Left renal pelvis (tissue), 4 donors: ENCODE results near the gene ABHD4. TPM values are rescaled to one million over a fixed set of nuclear protein-coding genes. Genes with fewer than 3 reads are reported as not detected.
A peak's percentile ranks its signal among the peaks of the same experiment; 100 is the strongest.
"Not testable (repeated sequence)": the region's sequence is repeated elsewhere in the genome, so short reads cannot be mapped to it uniquely, and the experiment has no call there.

Source experiments
- DNase-seq, 4 donors: peaks; one replicate each; pipeline ENCODE4 v3.0.0-alpha.2; 2013; ENCODE audit warnings: low read depth in 4 of 4, low spot score in 3 of 4
- polyA plus RNA-seq, 4 donors: library from polyadenylated mRNA; unstranded; fragments of 120-200 nt; gene quantifications; one replicate each; pipeline ENCODE4 v1.2.1, GENCODE V29; 2013; ENCODE audit not compliant: insufficient read length in 4 of 4

Gene ABHD4
- polyA plus RNA-seq, 4 donors = 30.1 to 48.4 (median 46.6) TPM

DNA sequence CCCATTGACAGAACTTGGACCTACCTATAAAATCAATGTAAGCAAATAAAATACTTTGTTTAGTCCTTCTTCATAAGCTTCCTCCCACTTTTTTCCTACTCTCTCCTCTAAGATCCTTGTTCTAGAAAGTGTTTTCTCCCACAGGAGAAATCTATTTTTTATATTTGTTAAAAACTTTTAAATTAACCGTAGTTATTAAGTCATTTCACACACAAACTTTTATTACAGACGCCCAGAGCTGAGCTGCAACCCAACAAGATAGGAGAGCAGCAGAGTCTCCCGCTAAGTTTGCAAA, 36.8 kb upstream of the ABHD4 start:
- no peak for DNase-seq

DNA sequence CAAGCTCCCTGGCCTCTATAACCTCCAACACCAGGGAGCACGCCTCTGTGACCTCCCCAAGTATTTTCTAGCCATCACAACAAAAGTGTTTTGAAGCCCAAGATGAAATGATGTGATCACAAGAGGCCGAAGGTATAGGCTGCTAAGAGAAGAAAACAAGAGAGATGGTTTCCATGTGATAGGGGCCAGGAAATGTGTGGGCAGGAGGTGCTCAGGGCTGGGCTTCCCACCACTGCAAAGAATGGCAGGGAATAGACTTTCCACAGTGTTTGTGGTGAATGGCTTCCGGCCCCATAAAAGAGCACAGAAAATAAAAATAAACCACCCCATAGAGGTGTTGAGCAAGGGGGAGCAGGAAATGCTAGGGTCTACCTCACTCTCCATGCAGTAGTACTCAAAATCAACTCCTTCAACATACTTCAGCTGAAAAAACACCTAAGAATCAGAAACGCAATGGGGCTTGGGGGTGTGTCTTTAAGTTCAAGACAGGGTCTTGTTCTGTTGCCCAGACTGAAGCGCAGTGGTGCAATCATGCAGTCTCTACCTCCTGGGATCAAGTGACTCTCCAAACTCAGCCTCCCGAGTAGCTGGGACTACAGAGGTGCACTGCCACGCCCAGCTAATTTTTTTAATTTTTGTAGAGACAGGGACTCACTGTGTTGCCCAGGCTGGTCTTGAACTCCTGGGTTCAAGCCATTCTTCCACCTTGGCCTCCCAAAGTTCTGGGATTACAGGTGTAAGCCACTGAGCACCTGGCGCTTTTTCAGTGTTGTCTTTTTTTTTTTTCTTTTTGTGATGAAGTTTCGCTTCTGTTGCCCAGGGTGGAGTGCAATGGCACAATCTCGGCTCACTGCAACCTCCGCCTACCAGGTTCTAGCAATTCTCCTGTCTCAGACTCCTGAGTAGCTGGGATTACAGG, 36.2 kb upstream of the ABHD4 start:
- no peak for DNase-seq

DNA sequence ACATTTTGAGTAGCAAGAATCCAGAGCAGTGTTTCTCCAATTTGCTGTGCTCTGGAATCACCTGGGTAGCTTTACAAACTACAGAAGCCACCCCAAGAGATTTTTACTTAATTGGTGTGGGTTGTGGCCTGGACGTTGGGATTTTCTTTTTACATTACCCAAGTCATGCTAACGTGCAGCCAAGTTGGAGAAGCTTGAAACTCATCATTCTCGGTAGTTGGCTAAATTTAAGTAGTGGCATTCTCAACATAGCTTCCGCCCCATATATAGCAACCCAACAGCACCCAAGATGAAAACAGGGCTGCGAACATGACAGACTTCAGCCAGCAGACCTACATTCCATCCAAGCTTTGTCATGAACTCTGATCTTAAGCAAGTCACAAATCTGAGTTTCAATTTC, 34.1 kb upstream of the ABHD4 start:
- no peak for DNase-seq

DNA sequence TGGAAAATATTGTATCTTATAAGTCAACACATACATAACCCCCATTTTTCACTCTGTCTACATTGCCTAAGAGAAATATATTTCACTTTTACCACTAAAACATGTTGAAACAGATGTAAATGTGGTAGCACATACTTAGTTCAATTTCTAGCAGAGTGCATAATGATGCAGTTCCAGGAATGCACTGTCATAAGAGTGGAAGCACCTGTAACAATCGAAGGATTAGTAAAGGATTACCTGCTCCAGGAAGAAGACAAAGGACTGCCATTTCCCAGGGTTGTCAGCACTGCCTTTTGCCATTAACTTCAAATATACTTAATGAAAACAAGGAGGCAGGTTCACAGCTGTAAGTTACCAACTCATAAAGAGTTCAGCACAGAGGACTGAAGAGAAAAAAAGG, 33.6 kb upstream of the ABHD4 start:
- no peak for DNase-seq

DNA sequence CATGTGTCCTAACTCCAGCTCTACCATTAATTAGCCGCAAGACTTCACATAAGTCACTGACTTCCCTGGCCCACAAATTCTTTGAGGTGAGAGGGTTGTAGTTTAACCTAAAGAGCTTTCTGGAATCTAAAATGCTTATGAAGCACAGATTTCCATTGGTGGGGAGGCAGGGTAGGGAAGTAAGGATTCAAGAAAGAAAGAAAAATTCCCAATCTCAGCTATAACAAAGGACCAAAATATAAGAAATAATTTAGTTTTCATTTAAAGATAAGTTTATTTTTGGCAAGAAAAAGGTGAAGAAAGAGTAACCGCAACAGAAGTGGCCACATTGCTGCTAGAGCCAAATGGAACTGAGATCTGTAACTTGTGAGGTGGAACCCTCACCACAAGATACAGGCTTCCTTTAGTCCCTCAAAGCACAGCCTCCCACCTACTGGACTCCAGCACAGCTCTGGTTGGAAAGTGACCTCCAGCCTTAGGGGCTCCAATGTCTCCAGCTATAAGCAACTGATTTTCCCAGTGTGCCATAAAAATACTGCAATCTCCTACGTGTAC, 32.6 kb upstream of the ABHD4 start:
- no peak for DNase-seq

DNA sequence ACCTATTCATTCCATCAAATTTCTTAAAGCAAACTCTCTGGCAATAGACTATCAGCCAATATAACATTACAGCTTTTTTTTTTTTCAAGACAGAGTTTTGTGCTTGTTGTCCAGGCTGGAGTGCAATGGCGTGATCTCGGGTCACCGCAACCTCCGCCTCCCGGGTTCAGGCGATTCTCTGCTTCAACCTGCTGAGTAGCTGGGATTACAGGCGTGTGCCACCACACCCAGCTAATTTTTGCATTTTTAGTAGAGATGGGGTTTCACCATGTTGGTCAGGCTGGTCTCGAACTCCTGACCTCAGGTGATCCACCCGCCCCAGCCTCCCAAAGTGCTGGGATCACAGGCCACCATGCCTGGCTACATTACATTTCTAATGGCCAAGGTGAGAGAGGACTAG, 31.8 kb upstream of the ABHD4 start:
- DNase-seq = not testable (repeated sequence)

DNA sequence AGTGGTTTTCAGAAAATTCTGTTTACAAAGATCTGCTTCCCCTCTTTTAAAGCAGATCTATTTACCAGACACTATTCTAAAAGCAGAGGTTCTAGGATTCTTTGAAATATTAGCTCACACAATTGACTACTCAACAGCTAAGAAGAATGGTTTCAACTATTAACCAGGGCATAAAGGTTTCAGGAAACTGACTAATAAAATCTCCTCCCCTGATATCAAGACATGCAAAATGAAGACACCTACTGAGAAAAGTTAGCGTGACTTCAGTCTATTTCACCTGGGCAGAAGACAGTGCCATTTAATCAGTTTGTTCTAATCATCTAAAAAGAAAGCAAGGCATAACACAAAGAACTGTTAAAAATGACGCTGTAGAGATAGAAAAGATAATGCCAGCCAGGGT, 31.3 kb upstream of the ABHD4 start:
- DNase-seq = no peak

DNA sequence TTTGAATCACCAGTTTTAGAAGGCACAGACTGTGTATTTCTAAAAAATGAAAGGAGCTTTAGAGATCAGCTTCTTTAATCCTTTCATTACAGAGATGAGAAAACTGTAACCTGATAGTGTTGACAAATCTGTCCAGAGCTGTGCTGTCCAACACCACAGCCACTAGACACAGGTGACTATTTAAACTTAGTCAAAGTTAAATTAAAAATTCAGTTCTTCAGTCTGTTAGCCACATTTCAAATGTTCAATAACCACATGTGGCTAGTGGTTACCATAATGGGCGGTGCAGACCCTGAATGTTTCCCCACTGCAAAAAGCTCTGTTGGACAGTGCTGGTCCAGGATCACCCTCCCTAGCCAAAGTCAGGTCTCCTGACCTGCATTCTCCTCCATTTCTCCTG, 30.7 kb upstream of the ABHD4 start:
- DNase-seq = no peak

DNA sequence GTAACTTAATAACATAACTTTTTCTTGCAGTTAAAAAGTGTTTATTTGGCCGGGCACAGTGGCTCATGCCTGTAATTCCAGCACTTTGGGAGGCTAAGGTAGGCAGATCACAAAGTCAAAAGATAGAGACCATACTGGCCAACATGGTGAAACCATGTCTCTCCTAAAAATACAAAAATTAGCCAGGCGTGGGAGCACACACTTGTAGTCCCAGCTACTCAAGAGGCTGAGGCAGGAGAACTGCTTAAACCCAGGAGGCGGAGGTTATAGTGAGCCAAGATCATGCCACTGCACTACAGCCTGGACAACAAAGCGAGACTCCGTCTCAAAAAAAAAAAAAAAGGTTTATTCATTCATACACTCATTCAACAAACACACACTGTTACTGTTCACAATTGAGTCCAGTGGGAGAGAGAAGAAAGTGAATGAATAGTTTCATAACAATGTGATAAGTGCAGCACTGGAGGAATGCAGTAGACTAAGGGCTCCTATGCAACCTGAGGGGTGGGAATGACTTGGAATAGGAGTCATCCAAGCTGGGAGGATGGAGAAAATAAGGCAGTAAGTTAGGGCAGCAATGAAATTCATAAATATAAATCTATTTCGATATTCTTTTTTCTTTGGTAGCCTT, 28.9 kb upstream of the ABHD4 start:
- DNase-seq = no peak

DNA sequence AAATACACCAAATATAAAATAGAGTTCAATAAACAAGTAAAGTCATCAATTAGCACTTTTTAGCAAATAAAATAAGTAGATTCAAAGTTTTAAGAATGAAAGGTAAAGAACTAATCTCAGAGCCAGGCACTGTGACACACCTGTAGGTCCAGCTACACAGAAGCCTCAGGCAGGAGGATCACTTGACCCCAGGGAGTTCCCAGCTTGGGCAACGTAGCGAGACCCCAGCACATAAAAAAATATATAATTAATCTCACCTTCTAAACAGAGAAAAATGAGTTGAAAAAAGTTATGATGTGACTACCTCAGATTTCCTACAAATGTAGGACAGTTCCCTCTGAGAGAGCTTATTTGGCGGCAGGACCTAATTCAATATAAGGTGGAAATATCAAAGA, 28.4 kb upstream of the ABHD4 start:
- DNase-seq = no peak

DNA sequence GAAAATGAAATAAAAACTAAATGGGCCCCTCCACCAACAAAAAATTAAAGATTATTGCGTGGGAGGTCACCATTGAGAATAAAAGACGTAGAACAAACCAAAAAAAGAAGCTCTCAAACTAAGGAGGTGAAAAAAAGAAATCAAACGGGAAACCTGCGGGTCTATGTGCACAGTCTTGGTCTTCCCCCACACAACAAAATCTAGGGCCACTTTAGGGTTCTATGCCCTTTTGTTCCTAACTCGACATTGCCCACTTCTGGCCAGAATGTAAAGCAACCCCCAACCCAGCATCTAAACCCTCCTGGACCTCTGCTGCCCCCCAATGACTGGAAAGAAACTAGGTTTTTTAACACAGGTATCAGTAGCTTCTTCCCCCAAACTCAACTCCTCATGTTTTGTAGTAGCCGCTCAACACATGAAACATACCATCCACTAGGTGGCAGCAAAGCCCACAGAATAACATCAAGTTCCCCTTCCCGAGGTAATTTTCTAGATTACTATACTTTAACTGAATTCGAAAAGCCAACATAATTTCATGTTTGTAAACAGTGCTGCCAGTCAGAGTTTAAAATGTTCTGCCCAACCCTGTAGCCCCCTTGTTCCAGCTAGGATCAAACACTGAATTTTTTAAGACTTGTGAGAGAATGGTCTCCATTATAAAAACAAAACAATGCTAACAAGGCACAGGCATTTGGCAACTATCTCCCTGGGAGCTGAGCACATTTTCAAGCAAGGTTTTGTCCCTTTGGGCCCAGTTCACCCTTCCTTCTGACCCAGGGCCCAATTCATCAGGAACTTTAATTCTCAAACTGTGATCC, 27.8 kb upstream of the ABHD4 start:
- peak in 3 of 4 donors; percentile 78 to 82 (median 80) for DNase-seq

DNA sequence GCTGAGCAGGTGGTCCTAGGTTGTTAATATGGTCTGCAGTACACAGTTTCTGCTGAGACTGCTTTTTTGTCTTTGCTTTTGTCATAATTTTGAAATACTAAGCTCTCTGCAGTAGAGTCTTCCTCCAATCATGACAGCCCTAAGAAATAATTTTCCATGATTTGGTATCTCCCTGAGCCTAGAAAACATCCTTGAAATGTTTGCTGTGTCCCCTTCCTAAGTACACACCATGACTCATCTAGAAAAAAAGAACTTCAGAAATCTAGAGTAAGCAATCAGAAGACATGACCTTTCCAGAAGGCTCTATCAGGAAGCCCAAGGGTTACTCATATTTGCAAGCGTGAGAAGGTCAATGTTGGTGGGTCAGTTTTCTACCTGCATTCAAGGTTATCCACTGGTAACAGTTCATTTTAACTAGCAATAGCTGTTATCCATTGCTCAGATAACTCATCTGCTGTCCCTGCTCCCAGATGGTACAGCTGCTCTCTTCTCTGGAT, 25.5 kb upstream of the ABHD4 start:
- DNase-seq = no peak

DNA sequence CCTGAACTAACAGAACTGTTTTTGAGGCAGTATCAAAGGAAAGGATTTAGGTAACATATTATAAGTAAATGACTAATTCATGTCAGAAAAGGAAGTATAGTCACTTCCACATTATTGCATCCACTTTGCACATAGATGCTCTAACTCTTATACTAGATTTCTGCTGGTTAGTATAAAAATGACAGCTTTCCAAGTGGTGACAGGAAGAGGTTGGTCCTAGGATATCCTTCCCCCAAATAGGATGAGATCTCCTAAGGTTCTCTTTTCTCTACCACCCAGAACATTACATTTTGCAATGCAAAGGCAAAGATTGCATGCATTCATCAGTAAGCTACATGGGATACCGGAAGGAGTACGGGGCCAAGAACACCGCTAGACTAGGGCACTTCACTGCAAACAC, 24.3 kb upstream of the ABHD4 start:
- no peak for DNase-seq

DNA sequence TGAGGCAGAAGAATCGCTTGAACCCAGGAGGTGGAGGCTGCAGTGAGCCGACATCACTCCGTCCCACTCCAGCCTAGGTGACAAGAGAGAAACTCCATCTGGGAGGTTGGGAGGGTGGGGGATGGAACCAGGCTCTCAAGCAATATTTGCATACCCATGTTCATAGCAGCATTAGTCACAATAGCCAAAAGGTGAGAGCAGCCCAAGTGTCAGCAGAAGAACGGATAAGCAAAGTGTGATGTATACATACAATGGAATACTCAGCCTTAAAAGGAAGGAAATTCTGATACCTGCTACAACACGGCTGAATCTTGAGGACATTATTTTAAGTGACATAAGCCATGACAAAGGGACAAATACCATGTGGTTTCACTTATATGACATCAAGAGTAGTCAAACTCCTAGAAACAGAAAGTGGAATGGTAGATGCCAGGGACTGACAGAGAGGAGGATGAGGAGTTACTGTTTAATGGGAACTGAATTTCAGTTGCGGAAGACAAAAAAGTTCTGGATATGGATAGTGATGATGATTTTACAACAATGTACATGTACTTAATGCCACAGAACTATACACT, 20.7 kb upstream of the ABHD4 start:
- no peak for DNase-seq

DNA sequence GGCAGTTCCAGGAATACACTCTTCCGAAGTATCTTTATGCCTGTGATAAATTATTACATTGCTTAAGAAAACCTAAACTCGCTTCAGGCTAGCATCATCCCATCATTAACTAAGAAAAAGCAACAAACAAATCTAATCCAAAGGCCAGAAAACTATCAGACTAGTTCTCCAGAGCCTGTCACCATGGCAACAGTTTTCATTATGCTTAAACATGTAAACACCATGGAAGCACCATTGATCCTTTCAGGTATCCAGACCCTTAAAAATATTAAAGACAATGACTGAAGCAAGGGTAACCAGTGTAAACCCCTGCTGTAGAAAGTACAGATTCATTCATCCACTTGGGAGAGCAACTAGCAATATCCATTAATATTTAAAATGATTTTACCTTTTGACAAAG, 18.9 kb upstream of the ABHD4 start:
- DNase-seq = no peak

DNA sequence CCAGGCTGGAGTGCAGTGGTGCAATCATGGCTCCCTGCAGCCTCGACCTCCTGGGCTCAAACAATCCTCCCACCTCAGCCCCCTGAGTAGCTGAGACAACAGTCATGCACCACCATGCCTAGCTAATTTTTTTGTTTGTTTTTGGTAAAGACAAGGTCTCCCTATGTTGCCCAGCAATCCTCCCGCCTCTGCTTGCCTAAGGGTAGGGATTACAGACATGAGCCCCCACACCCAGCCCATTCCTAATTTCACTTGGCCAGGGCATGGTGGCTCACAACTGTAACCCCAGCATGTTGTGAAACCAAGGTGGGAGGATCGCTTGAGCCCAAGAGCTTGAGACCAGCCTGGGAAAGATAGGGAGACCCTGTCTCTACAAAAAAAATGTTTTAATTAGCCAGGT, 18.2 kb upstream of the ABHD4 start:
- DNase-seq = no peak

DNA sequence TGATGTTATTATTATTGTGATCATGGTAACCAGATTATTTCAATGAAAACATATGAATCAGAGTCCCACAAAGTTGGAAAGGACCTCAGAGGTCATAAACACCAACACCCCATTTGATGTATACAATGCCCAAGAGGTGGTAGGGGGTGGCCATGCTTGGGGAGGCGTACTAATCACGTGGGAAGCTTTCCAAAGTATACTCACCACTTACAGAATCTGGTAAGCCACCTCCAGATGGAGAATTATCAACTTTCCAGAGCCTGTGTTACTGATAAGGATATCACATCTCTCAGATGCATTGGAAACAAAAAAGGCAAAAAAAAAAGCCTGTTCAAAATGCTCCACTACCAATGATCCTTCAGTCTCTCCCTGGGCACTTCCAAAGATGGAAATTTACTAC, 17.5 kb upstream of the ABHD4 start:
- DNase-seq = no peak

DNA sequence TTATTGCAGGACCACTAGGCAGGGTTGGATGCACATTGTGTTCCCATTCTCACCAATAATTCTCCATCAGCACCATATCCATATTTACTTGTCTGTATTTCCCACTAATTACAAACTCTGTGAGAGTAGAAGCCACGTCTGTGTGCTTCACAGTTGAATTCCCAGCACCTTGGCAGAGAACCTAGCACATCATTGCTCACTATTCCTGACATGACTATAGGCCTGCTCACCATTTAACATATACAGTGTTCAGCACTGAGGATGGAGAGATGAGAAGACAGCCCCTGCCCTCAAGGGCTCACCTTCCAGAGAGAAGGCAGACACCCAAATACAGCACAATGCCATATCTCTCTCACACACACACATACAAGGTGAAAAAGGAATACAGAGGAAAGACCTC, 14.1 kb upstream of the ABHD4 start:
- DNase-seq = no peak

DNA sequence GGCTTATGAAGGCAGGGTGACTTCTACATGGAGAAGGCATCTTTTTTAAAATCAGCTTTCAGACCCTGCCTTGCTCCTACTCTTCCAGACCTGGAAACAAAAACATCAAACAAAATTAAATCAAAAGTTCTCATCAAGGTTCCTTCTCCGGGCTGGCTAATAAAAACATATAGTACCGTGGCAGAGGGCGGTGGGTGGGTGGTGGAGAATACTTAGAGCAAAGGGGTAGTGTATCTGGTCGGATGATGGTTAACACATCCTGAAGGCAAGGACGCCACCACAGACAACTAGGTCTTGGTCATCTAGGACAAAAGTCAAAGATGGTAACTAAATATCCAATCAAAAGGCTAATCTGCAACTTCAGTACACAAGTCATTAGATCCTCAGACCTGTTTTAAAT, 10.9 kb upstream of the ABHD4 start:
- no peak for DNase-seq

DNA sequence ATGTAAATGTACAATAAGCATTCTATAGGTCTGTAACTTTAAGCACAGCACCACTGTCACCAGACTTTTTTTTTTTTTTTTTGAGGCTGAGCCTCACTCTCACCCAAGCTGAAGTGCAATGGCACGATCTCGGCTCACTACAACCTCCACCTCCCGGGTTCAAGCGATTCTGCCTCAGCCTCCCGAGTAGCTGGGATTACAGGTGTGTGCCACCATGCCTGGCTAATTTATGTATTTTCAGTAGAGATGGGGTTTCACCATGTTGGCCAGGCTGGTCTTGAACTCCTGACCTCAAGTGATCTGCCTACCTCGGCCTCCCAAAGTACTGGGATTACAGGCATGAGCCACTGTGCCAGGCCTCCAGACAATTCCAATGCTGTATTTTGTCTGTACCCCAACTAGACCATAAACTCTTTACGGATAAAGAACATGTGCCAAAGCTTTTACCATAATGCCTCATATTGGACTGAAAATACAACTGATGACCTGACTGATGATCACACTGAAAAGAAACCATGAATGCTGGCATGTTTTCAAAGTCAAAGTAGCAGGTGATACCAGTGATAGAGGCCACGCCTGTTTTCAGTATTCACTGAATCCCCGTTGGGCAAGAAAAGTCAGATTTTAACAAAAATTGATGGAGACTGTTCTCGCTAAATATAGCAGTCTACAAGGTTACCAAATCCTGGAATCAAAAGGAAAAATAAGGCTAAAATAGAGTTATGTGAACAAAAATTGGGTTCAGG, 10.2 kb upstream of the ABHD4 start:
- DNase-seq = not testable (repeated sequence)
